Prostate gland (tissue), 2 donors: ENCODE measurements around the gene ANKS3. TPM values are rescaled to one million over a fixed set of nuclear protein-coding genes. Genes with fewer than 3 reads are reported as not detected.

ENCODE experiments used
- DNase-seq: peaks from one replicate; pipeline ENCODE4 v3.0.0-alpha.2; 2019; ENCODE audit warnings: low spot score
- H3K27ac ChIP-seq, 2 donors: fragments of 200-600 bp; sonication (generic); 2 replicates each; pipeline ENCODE4 v1.5.1; 2017 to 2019
- H3K27me3 ChIP-seq: fragments of 200-600 bp; sonication (generic); replicated peaks from 2 replicates; pipeline ENCODE4 v1.5.1; 2019; ENCODE audit not compliant: insufficient read depth
- H3K36me3 ChIP-seq, 2 donors: fragments of 200-600 bp; sonication (generic); 1 replicate in 1 of 2; 2 replicates in 1 of 2; pipeline versions ENCODE4 v1.5.1 to v1.8.1; 2017 to 2019
- H3K4me1 ChIP-seq: fragments of 200-600 bp; sonication (generic); replicated peaks from 2 replicates; pipeline ENCODE4 v1.5.1; 2019
- H3K4me3 ChIP-seq, 2 donors: fragments of 200-600 bp; sonication (generic); 2 replicates each; pipeline ENCODE4 v1.5.1; 2017 to 2019
- H3K9me3 ChIP-seq: fragments of 200-600 bp; sonication (generic); 2 replicates; pipeline ENCODE4 v1.5.1; 2017
- CTCF ChIP-seq, 4 experiments: fragments of 200-600 bp in 2 of 4; fragments of 450-650 bp in 2 of 4; sonication (generic) in 2 of 4; IDR thresholded peaks; 1 replicate in 3 of 4; 2 replicates in 1 of 4; pipeline ENCODE4 v1.5.1; 2016 to 2019; ENCODE audit warnings: antibody characterized with exemption in 4 of 4, mild to moderate bottlenecking in 2 of 4, moderate library complexity in 2 of 4
- POLR2A ChIP-seq: fragments of 450-650 bp; IDR thresholded peaks from one replicate; pipeline ENCODE4 v1.6.1; 2016; ENCODE audit warnings: antibody characterized with exemption, mild to moderate bottlenecking
- POLR2AphosphoS5 ChIP-seq: sonication (generic); formaldehyde crosslinking; IDR thresholded peaks from one replicate; pipeline ENCODE4 v1.6.1; 2017; ENCODE audit warnings: antibody characterized with exemption
- WGBS: methylation state at CpG from one replicate; pipeline ENCODE4 v1.1.5; 2018; 5-methylcytosine and 5-hydroxymethylcytosine counted together
- intact Hi-C: fragments of 100-400 bp; cut with DNase I; formaldehyde crosslinking; loops from one replicate; pipeline ENCODE4 v1.14.2; 2022
- total RNA-seq, 2 donors: library from RNA; depleted of rRNA; stranded (reverse); fragments of >200 nt; gene quantifications; one replicate each; pipeline ENCODE4 v1.1.0, GENCODE V29; 2016

The ANKS3 gene
- total RNA-seq, 2 donors from 2014 or later: 19.1 to 42.9 TPM

- Histone ChIP-seq H3K36me3 (peaks cover 3 to 15% of the 10 kb centered on the region in 2 donors), H3K4me1 (peaks cover 15% of the 10 kb centered on the region), H3K27ac (peak overlapping the region in 1 of 2 donors; percentile 92), H3K4me3 (peak overlapping the region; percentile 97 to 99), H3K27me3 (no peaks in the 10 kb centered on the region), H3K9me3 (no peaks in the 10 kb centered on the region)
- TF ChIP-seq POLR2A (no peak), CTCF (IDR thresholded peaks at IDR 0.05) (no peak), POLR2AphosphoS5 (no peak)
- intact Hi-C loops: no loop called here
- no peak for DNase-seq
- WGBS: 74% methylated on average over 25 of the region's 26 CpGs
Observed at GRCh38 chr16:4765511-4766474, 31.7 kb upstream of the ANKS3 start.

GRCh38 chr16:4763791-4764190, 29.7 kb upstream of the ANKS3 start:
- no peak for TF ChIP-seq POLR2A
- TF ChIP-seq CTCF (IDR thresholded peaks at IDR 0.05): no peak
- no peak for TF ChIP-seq POLR2AphosphoS5
- H3K27me3 ChIP-seq: no peaks in the 10 kb centered on the region
- no peak overlapping the region for H3K4me3 ChIP-seq
- intact Hi-C loops: no loop called here
- peaks cover 12 to 24% of the 10 kb centered on the region in 2 donors for H3K36me3 ChIP-seq
- no peak for DNase-seq
- 92% methylated on average over 7 of the region's 7 CpGs for WGBS
- H3K9me3 ChIP-seq: no peaks in the 10 kb centered on the region
- H3K4me1 ChIP-seq: peaks cover 15% of the 10 kb centered on the region
- no peak overlapping the region for H3K27ac ChIP-seq

GRCh38 chr16:4762205-4762604, 28.1 kb upstream of the ANKS3 start:
- Histone ChIP-seq H3K9me3 (no peaks in the 10 kb centered on the region), H3K27me3 (no peaks in the 10 kb centered on the region), H3K4me1 (peaks cover 10% of the 10 kb centered on the region), H3K27ac (no peak overlapping the region), H3K36me3 (peaks cover 12 to 24% of the 10 kb centered on the region in 2 donors), H3K4me3 (no peak overlapping the region)
- no peak for DNase-seq
- 88% methylated on average over 6 of the region's 9 CpGs for WGBS
- no peak for TF ChIP-seq CTCF (IDR thresholded peaks at IDR 0.05)
- no peak for TF ChIP-seq POLR2A
- no peak for TF ChIP-seq POLR2AphosphoS5
- intact Hi-C loops: no loop called here

- no peaks in the 10 kb centered on the region for H3K9me3 ChIP-seq
- H3K36me3 ChIP-seq: peaks cover 12 to 24% of the 10 kb centered on the region in 2 donors
- DNase-seq: no peak
- intact Hi-C loops: no loop called here
- H3K27ac ChIP-seq: no peak overlapping the region
- 89% methylated on average over 22 of the region's 23 CpGs for WGBS
- peaks cover 2% of the 10 kb centered on the region for H3K4me1 ChIP-seq
- no peaks in the 10 kb centered on the region for H3K27me3 ChIP-seq
- H3K4me3 ChIP-seq: no peak overlapping the region
- TF ChIP-seq POLR2AphosphoS5 (no peak), CTCF (IDR thresholded peaks at IDR 0.05) (no peak), POLR2A (no peak)
Observed at GRCh38 chr16:4760221-4760910, 26.3 kb upstream of the ANKS3 start.
